Measurements from ENCODE around the gene ZFYVE28.

The ZFYVE28 gene

DNA sequence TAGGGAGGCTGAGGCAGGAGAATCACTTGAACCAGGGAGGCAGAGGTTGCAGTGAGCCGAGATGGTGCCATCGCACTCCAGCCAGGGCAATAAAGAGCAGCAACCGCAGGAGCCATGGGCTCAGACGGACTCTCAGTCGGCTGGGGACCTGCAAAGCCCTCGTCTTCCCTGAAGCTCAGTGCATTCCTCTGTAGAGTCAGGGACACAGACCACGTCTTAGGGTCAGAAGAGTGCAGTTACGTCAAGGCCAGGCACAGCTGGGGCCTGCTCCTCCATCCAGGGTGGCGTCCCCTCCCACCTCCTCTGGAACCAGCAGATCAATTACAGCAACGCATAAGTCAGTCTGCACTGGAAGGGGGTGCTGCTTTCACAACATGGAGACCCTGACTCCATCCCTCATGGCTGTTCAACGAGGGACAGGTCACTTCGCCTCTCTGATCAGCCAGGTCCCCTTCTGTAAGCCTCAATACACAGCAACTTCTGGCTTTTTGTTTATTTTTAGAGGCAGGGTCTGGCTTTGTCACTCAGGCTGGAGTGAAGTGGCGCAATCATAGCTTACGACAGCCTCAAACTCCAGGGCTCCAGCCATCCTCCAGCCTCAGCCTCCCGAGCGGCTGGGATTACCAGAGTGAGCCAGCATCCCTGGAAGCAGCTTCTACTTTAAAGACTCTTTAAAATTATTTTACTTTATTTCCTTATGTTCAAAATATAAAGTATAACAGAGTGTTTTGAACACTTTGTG, 76.4 kb downstream of the ZFYVE28 start:
- Histone ChIP-seq H4K20me1 (ENCODE audit: control insufficient read depth, insufficient read depth, low read depth, low read length) (no peaks in the 10 kb centered on the region), H3K36me3 (ENCODE audit: control insufficient read depth, low read length) (no peaks in the 10 kb centered on the region), H3K4me1 (ENCODE audit: control insufficient read depth, low read length) (no peaks in the 10 kb centered on the region), H3K27ac (ENCODE audit: low read depth, low read length) (no peak overlapping the region), H3K4me2 (ENCODE audit: low read length) (no peak overlapping the region), H3K27me3 (ENCODE audit: control insufficient read depth, low read length) (peaks cover 9% of the 10 kb centered on the region), H3F3A (ENCODE audit: control insufficient read depth, insufficient read depth) (no peaks in the 10 kb centered on the region), H3K4me3 (ENCODE audit: low read length) (no peak overlapping the region), H3K79me2 (ENCODE audit: control insufficient read depth, low read length) (no peaks in the 10 kb centered on the region), H3K9me2 (replicated peaks; ENCODE audit: control insufficient read depth, low read length) (no peaks in the 10 kb centered on the region), H3K9me3 (ENCODE audit: control insufficient read depth, insufficient read depth, low read length) (no peaks in the 10 kb centered on the region)
- no peak for TF ChIP-seq EZH2phosphoT487 (IDR thresholded peaks at IDR 0.05; ENCODE audit: borderline replicate concordance, low read length)
- TF ChIP-seq, protein P1, sequence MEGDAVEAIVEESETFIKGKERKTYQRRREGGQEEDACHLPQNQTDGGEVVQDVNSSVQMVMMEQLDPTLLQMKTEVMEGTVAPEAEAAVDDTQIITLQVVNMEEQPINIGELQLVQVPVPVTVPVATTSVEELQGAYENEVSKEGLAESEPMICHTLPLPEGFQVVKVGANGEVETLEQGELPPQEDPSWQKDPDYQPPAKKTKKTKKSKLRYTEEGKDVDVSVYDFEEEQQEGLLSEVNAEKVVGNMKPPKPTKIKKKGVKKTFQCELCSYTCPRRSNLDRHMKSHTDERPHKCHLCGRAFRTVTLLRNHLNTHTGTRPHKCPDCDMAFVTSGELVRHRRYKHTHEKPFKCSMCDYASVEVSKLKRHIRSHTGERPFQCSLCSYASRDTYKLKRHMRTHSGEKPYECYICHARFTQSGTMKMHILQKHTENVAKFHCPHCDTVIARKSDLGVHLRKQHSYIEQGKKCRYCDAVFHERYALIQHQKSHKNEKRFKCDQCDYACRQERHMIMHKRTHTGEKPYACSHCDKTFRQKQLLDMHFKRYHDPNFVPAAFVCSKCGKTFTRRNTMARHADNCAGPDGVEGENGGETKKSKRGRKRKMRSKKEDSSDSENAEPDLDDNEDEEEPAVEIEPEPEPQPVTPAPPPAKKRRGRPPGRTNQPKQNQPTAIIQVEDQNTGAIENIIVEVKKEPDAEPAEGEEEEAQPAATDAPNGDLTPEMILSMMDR (IDR thresholded peaks at IDR 0.05; ENCODE audit: low read depth, low read length, poor library complexity, severe bottlenecking), result no peak

DNA sequence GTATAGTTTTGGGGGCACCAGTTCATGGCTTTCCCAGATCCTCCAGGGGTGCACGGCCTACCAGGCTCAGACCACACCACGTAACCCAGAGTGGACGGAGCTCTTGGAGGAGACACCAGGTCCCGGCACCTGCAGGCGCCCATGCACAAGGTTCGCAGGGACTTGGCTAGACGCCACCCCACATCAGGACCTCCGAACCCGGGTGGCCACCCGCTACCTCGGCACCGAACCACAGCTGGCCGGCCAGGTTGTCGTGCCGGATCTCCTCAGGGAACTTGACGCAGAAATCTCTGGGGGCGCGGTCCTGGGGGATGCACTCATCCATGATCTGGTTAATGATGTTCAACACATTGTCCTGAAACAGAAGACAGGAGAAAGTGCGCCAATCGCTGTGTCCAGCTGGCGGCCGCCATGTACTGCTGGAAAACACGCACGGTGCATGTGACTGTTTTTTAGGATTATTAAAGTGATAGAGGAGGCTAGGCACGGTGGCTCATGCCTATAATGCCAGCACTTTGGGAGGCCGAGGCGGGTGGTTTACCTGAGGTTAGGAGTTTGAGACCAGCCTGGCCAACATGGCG, 77.1 kb downstream of the ZFYVE28 start:
- no peaks in the 10 kb centered on the region for H3K9me3 ChIP-seq (ENCODE audit: control insufficient read depth, insufficient read depth, low read length)
- no peaks in the 10 kb centered on the region for H3K4me1 ChIP-seq (ENCODE audit: control insufficient read depth, low read length)
- no peaks in the 10 kb centered on the region for H3K9me2 ChIP-seq (replicated peaks; ENCODE audit: control insufficient read depth, low read length)
- H3K36me3 ChIP-seq (ENCODE audit: control insufficient read depth, low read length), result no peaks in the 10 kb centered on the region
- no peak overlapping the region for H3K4me2 ChIP-seq (ENCODE audit: low read length)
- no peaks in the 10 kb centered on the region for H3K79me2 ChIP-seq (ENCODE audit: control insufficient read depth, low read length)
- H4K20me1 ChIP-seq (ENCODE audit: control insufficient read depth, insufficient read depth, low read depth, low read length), result no peaks in the 10 kb centered on the region
- H3K4me3 ChIP-seq (ENCODE audit: low read length), result no peak overlapping the region
- 0 out of 2 replicates have a peak, but pooled peaks cover 5% of the 10 kb centered on the region for H3K27me3 ChIP-seq (ENCODE audit: control insufficient read depth, low read length)
- TF ChIP-seq EZH2phosphoT487 (IDR thresholded peaks at IDR 0.05; ENCODE audit: borderline replicate concordance, low read length), result no peak
- TF ChIP-seq, protein P1 (IDR thresholded peaks at IDR 0.05; ENCODE audit: low read depth, low read length, poor library complexity, severe bottlenecking), result no peak
- no peaks in the 10 kb centered on the region for H3F3A ChIP-seq (ENCODE audit: control insufficient read depth, insufficient read depth)
- H3K27ac ChIP-seq (ENCODE audit: low read depth, low read length), result no peak overlapping the region

DNA sequence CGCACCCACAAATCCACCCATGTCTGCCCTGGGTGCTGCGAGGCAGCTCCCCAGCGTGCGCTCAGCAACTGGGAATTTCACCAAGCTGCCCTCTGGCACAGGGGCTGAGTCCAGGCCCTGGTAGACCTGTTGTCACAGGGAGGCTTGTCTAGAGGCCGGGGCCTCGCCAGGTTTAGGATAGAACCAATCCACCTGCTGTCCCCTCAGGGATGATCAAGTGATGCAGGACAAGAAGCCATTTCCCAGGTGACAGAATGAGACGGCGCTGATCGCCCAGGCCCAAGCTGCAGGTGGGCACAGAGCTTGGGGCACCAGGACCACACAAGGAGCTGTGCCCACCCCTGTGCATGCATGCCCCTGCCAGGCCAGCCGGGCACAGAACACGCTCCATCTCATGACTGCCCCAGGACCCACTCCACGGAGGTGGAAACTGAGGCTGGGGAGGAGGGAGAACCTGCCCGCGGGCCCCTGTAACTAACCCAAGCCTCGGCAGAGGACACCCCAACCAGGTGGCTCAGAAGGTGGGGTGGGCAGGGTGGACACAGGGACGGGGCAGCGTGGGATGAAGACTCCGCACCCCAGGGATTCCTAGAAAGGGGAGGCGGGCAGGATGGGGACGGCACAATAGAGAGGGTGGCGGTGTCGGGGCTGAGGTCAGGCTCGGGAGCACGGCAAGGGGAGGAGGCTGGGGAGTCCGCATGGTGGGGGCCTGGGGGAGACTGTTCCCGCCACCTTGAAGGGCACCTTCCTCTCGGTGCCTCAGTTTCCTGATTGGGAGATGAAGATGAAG, 78.0 kb downstream of the ZFYVE28 start:
- no peaks in the 10 kb centered on the region for H3F3A ChIP-seq (ENCODE audit: control insufficient read depth, insufficient read depth)
- H3K36me3 ChIP-seq (ENCODE audit: control insufficient read depth, low read length), result no peaks in the 10 kb centered on the region
- no peaks in the 10 kb centered on the region for H3K9me3 ChIP-seq (ENCODE audit: control insufficient read depth, insufficient read depth, low read length)
- H3K27ac ChIP-seq (ENCODE audit: low read depth, low read length), result no peak overlapping the region
- no peaks in the 10 kb centered on the region for H4K20me1 ChIP-seq (ENCODE audit: control insufficient read depth, insufficient read depth, low read depth, low read length)
- H3K4me1 ChIP-seq (ENCODE audit: control insufficient read depth, low read length), result no peaks in the 10 kb centered on the region
- H3K4me3 ChIP-seq (ENCODE audit: low read length), result no peak overlapping the region
- TF ChIP-seq, protein P1 (IDR thresholded peaks at IDR 0.05; ENCODE audit: low read depth, low read length, poor library complexity, severe bottlenecking), result no peak
- no peak for TF ChIP-seq EZH2phosphoT487 (IDR thresholded peaks at IDR 0.05; ENCODE audit: borderline replicate concordance, low read length)
- no peaks in the 10 kb centered on the region for H3K79me2 ChIP-seq (ENCODE audit: control insufficient read depth, low read length)
- H3K27me3 ChIP-seq (ENCODE audit: control insufficient read depth, low read length), result 0 out of 2 replicates have a peak, but pooled peaks cover 5% of the 10 kb centered on the region
- no peaks in the 10 kb centered on the region for H3K9me2 ChIP-seq (replicated peaks; ENCODE audit: control insufficient read depth, low read length)
- H3K4me2 ChIP-seq (ENCODE audit: low read length), result no peak overlapping the region
